Stimulated activated CD4-positive, alpha-beta T cell treated with anti-CD3 and anti-CD28 coated beads, Interleukin-1b, Interleukin-23, amount 100 ng/mL, for 4 hours (primary cell): ENCODE results near the gene RRP1B.
"Not testable (repeated sequence)": the region's sequence is repeated elsewhere in the genome, so short reads cannot be mapped to it uniquely, and the experiment has no call there.

Experiments
- DNase-seq, 2 donors: peaks; one replicate each; pipeline ENCODE4 v3.0.0-alpha.2; 2020; ENCODE audit warnings: low read depth in 2 of 2

Gene RRP1B

DNA sequence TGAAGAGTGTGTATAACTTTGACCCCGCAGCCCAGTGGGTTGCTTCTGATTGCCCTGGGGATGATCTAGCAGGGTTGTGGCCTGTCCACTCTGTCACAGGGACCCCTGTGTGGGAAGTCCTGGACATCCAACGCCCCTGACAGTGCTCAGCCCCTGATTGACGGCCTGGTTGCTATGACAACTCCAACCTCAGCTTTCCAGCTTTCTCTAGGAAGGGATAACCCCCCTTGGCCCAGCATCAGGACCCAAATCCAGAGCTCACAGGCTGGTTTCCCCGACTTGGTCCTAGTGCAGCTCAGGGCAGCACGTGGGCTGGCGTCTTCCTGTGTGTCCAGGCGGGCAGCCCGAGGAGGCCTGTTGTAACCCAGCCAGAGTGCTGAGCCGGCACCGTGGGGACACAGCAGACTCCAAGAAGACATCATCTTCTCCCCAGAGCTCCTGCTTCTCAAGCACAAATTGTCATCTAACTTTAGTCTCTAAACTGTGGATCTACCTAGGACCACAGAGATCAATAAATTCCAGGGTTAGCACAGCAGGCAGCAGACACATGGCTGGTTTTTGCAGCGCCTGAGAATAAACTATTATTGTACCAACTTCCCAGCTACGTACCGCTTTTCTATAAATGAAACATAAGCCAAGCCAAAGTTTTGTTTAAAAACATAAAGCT is 40.7 kb downstream of the RRP1B start:
- no peak for DNase-seq

DNA sequence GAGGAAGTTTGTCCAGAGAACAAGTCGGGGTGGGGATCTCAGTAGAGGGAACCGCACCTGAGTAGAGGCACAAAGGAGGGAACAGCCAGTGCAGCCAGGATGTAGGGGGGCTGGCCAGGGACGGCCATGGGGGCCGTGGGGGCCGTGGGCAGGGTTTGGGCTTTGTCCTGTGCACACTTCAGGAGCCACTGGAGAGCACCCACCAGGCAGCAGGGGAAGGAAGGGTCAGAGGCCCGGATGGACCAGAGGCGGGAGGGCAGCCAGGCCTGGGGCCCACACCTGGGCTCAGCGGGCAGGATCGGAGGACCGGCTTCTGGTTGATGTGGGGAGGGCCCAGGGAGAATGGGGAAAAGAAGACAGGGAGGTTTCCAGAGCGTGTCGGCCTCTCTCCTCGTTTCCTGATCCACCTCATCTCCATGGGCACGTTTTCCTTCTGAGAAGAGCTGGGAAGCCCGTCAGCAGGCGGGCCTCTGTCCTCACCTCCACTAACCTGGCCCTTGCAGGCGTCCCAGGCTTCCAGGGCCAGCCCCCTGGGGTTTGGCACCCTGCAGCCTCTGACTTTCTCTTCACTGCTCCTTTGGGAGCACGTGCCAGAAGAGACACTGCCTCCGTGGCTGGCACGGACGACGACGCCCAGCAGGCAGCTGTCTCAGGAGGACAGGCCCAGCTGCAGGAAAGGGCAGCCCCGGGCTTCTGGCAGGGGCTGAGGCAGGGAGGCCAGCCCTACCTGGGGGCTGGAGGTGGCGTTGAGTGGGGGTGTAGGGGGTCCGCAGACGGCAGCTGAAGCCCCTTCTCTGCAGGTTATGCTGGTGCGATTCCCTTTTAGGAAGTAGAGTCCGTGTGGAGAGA is 42.8 kb downstream of the RRP1B start:
- DNase-seq = no peak

DNA sequence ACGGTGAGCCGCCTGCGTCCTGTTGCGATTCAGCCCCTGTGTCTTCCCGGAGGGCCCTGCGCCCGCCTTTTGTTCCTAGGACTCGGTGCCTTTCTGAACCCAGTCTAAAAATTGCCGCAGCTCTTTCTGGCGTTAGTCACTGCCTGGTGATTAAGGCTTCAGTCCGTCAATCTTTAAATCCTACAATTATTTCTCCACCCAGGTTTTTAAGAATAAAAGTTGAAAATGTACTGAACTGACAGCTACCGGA is 43.4 kb downstream of the RRP1B start:
- DNase-seq = no peak

DNA sequence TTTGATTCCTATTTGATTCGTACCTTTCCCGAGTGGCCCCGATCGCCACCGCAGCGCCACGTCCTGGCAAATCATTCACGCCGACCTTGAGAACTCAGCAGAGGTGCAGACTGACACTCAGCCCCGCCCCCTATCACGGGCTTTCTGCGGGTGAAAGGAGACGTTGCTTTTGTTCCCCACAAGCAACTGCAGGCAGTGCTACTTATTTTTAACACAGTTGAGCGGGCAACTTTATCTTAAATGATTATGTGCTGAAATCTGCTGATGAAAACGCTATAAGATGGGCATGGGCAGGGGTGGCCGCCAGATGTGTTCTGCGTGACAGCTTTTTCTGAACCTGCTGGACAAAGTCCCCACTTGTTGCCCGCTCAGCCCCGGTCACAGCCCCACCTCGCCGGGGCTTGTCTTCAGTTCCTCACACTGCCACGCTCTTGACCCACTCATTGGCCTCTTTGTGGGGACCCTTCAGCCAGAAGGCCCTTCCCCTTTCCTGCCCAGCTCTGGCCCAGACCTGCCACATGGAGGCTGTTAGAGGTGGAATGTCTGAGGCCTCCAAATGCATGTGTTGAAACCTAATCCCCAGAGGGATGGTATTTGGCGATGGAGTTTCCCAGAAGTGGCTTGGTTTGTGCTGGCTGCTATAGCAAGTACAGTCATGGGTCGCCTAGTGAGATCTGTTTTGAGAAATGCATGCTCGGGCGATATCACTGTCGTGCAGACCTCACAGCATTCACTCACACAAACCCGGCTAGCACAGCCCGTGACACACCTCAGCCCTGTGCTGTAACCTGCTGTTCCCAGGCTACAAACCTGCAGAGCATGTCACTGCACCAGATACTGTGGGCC is 43.9 kb downstream of the RRP1B start:
- no peak for DNase-seq

DNA sequence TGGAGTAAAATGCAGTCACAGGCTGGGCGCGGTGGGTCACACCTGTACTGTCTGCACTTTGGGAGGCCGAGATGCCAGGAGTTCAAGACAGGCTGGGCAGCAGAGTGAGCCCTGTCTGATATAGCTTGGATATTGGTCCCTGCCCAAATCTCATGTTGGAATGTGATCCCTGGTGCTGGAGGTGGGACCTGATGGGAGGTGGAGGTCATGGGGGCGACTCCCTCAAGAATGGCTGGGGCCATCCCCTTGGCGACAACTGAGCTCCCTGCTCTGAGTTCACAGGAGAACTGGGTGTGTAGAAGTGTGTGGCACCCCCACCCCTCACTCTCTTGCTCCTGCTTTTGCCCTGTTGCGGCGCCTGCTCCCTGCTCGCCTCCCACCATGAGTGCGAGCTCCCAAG is 48.1 kb downstream of the RRP1B start:
- DNase-seq = no peak

DNA sequence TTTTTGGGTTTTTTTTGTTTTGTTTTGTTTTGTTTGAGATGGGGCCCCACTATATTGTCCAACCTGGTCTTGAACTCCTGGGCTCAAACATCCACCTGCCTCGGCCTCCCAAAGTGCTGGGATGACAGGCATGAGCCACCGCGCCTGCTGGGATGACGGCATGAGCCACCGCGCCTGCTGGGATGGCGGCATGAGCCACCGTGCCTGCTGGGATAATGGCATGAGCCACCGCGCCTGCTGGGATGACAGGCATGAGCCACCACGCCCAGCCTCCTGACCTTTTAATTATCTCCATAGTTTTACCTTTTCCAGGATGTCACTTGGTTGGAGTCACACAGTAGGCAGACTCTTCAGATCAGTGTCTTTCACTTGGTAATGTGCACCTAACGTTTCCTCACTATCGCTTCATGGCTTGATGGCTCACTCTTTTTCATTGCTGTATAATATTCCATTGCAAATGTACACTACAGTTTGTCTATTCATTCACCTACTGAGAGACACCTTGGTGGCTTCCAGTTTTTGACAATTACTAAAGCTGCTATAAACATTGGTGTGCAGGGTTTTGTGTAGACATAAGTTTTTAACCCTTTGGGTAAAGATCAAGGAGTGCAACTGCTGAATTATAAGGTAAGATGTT is 49.5 kb downstream of the RRP1B start:
- DNase-seq = no peak

DNA sequence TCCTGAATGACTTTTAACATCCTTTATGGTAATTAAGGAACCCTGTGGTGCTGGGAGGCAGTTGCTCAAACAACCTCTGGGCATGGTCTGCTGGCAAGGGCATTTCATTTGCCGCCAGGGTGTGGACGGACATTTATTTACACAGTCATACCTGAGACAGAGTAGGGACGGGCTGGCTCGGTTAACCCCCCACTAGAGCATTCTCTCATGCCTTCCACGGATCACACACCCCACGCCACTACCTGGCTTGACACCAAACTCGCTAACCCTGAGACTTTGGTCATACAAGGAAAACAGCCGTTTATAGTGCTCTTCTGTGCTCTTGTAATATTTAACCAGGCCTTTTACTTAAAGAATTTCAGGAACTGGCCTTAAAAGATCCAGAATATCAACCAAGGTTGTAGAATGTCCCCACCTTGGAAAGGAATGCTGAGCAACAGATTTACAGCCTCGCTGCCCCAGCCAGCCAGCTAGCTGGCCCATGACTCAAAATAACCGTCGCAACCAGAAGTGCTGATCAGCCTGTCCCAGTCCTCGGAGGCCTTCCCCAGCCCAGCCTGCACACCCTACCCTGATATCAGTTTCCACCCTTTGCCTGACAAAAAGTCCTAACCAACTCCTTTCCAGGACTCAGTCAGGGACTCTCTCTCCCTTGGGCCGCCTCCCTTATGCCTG is 53.0 kb downstream of the RRP1B start:
- DNase-seq = no peak

DNA sequence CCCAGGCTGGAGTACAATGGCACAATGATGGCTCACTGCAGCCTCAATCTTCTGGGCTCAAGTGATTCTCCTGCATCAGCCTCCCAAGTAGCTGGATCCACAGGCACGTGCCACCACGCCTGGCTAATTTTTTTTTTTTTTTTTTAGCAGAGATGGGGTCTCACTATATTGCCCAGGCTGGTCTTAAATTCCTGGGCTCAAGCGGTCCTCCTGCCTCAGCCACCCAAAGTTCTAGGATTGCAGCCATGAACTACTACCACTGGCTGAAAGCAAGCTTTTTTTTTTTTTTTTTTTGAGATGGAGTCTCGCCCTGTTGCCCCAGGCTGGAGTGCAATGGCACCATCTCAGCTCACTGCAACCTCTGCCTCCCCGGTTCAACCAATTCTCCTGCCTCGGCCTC is 53.8 kb downstream of the RRP1B start:
- DNase-seq = not testable (repeated sequence)

DNA sequence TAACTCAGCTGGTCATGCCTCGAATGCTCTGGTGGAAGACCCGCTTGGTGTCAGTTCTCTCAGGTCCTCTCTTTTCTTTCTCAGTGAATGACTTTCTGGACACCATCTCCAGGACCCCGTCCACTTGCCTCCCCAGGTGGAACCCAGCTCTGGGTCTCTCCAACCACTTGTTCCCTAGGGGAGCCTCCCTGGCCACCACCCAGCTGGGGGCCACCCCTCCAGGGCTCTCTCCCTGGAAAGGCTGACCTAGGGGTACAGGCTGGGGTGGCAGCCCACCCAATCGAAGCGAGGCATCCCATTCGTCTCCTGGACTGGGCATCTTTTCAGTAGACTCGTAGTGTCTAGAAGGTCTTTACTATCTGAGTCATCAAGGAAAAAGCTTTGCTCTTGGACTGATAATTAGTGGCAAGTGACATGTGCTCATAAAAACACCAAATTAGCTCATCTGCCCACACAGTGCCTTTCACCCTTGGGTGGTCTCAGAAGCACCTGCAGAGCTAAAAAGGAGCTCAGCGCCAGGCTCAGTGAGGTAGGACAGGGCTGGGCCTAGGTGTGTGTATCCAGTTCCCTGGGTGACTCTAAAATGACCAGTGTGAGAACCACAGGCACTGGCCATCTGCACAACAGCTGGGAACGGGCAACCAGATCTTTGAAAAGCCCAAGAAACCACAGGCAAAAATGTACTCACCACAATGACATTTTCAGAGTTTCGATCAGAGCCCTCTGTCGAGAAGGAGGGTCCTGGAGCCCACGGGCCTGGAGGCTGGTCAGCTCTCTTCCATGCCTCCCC is 57.2 kb downstream of the RRP1B start:
- DNase-seq = no peak

DNA sequence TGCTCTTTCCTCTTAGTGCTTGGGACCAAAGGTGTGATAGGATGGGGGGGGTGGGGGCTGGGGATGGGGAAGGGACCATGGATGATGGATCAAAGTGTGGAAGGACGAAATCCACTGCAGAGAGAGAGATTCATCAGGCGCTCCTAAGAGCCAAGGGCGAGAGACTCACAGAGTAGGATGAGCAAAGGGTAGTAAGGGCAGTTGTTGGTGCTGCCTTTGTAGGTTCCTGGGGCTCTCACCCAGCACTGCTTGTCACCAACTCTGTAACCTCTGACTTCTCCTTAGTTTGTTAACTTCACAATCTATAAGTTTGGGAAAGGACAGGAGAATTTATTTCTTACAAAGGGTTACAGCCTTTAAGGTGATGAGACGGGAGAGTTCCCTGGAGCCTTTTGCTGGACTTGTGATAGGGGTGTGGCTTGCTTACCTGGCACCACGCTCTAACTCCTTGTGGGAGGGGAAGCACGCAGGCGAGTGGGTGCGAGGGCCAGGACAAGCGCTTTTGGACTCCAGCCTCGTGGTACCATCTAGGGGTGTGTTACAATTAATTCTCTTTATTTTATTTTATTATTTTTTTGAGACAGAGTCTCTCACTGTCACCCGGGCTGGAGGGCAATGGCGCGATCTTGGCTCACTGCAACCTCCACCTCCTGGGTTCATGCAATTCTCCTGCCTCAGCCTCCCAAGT is 58.0 kb downstream of the RRP1B start:
- no peak for DNase-seq

DNA sequence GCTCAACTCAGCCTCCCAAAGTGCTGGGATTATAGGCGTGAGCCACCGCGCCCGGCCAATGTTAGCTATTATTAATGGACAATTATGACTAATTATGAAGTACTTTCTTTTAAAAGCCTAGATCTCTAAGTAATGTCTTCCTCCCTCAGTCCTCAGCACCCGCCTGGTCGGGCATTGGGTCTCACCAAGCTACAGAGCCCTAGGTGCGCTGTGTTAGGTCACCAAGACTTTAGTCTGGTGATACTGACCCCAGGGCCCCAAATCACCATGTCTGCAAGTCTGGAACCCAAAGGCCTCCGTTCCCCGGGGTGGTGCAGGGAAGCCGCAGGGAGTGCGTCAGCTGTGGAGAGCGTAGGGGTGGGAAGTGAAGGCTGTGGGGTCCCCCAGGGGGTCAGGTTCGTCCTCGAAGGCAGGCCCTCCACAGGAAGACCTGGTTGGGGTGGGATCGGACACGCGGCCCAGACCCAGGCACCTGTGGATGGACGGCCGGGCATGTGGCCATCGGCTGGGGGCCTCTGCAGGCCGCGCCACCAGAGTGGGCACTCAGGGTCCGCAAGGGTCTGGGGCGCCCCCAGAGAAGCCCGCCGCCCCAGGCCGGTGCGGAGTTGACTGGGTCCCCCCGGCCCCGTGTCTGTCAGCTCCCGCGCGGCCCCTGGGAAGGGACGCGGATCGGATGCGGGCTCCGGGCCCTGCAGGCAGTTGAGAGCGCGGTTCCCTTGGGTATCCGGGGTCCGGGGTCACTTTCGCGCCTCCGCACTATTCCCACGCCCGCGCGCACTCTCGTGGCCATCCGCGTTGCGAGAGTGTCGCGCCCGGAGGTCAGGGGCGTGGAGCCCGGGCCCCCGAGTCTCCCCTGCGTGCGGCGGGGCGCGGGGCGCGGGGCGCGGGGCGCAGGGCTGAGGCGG is 58.9 kb downstream of the RRP1B start:
- no peak for DNase-seq

DNA sequence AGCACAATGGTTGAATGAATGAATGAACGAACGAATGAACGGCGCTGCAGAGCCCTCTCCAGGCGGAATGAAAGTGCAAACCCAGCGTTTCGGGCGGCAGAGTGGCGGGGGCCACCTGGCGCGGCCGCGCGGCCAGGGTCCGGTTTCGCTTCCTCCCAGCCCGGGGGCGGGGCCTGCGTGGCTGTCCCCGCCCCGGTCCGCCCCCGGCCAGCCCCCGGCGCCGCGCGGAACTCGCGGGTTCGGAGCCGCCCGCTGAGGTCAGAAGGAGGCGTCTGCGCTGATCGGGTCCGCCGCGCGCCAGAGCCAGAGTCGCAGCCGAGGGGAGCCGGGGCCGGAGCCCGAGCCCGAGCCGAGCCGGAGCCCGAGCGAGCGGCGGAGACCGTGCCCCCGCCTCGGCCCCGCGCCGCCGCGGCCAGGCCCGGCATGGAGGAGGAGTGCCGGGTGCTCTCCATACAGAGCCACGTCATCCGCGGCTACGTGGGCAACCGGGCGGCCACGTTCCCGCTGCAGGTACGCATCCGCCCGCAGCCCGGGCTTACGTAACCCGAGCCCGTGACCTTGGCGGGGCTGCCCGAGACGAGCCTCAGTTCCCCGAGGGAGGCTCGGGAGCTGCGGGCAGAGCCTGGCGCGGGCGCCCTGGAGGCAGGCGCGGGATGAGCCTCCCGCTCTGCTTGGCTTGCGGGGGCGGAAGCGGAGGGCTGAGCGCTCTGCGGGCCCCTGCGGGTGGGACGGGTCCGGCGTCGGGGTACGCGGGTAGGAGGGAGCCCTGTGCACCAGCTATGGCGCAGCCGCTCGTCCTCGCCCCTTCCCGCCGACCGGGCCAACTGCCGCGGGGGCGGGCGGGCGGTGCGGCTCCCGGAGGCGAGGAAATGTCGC is 59.8 kb downstream of the RRP1B start, which contains the start of gene PDXK:
Gene PDXK, plus strand, starts transcription at position 258 of the 876 bp plus-strand sequence. Its CDS starts 166 bp downstream, at position 424.
- peak; percentile 54 to 71 for DNase-seq

DNA sequence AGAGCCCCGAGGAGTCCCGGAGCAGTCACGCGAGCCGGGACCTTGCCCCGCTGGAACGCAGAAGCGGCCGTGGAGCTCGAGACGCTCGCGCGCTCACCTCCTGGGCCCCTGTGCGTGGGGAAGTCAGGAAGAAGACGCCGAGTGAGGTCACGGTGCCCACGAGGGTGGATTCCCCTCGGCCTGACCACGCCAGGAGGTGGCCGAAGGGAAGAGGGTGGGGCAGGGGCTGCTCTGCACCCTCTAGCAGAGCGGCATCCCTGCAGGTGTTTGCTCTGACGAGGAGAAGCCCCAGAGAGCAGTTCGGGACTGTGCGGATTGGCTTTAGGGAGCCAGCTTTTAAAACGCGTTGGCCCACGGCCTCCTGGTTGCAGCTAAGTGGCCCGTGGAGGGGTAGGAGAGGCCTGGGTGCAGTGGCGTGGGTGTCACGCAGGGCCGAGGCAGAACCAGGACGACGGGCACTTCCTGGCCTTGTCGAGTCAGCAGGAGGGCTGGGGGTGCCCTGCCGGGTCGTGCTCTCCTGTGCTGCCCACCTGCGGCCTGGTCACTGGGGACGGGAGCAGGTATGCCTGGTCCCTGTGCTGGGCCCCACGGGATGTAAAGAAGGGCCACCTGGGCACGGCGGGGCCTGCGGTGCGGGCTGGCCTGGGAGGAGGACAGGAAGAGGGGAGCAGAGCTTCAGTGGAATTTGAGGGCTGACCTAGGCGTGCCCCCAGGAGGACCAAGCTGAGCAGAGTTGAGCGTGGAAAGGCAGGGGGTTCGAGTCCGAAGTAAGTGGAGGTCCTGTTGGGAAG is 60.6 kb downstream of the RRP1B start:
- DNase-seq = no peak

DNA sequence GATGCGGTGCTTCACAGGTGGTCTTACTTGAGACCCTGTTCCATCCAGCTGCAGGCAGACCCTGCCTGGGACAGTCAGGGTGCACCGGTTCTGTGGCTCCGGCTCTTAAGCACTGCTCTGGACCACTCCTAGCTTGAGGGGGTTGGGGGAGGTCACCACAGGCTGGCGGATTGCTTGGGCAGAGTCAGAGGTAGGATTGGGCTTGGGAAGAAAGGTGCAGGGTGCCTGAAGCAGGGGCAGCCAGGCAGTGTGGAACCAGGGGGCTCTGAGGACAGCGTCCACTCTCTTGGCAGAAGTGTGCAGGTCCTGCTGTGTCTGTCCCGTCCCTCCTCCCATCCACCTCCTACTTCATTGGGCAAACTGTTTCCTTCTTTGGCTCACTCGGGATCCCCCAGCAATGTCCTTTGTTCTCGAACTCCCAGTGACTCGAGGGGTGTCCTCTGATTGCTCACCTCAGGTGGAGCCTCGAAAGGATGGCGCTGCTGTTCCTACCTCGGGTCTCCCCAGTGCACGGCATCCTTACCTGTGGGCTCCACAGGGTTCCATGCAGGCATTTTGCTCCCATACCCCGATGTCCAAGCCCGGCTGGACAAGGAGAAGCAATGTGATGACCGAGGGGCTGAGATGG is 61.3 kb downstream of the RRP1B start:
- no peak for DNase-seq

DNA sequence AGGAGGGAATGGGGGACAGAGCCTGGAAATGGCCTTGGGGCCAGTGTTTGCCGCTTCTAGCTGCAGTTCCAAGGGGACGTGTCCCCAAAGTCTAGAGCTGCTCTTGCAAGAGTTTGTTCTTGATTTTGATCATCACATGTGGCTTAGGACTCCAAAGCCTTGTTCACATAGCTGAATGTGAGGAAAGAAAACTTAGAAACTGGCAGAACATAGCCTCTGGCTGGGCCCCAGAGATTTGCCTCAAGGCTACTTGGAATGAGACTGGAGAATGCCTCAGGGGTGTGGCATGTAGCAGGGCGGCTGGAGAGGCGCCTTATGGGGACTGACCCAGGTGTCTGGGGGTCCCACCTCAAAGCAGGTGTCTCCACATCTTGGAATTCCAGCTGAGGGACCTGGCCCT is 61.8 kb downstream of the RRP1B start:
- no peak for DNase-seq

DNA sequence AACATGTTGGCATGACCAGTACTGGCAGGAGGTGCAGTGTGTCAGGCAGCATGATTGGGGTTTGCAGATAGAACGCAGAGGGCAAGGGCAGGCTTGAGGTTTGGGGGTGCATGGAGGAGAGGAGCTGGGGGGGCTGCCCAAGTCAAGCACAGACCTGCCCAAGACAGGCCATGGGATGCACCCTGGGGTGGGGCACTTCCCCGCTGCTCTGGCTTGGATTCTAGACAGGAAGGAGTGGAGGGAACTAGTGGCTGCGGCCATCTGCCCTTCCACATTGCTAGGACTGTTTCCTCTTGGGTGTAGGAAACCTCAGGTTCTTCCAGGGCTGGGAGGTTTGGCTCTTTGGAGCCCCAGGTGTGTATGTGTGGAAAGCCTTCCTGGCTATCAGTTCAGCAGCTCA is 62.6 kb downstream of the RRP1B start:
- DNase-seq = no peak

DNA sequence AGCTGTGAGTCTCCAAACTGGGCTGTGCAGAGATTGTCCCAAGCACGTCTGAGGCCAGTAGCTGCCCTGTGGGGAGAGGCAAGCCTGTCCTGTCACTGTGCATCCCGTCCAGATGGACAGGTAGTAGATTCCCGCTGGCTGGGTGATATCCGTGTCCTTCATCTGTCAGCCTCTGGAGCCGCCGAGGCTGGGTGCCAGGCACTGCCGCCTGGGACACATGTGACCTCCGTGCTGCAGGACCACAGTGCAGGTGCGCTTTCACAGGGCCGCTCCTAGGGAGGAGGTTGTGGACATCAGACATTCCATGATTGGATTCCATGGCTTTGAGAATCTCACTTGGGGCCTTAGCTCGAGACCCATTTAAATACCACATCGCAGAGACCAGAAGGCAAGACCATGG is 64.3 kb downstream of the RRP1B start:
- DNase-seq = no peak
